ENCODE results near the gene TICAM1. TPM values are rescaled to one million over a fixed set of nuclear protein-coding genes. Genes with fewer than 3 reads are reported as not detected.

Gene TICAM1
- total and polyA plus RNA-seq, 2 of the 8 experiments (the other 6 are each of a cell fraction or from before 2014, with no cell fraction given) = 0.41 to 0.65 TPM

DNA sequence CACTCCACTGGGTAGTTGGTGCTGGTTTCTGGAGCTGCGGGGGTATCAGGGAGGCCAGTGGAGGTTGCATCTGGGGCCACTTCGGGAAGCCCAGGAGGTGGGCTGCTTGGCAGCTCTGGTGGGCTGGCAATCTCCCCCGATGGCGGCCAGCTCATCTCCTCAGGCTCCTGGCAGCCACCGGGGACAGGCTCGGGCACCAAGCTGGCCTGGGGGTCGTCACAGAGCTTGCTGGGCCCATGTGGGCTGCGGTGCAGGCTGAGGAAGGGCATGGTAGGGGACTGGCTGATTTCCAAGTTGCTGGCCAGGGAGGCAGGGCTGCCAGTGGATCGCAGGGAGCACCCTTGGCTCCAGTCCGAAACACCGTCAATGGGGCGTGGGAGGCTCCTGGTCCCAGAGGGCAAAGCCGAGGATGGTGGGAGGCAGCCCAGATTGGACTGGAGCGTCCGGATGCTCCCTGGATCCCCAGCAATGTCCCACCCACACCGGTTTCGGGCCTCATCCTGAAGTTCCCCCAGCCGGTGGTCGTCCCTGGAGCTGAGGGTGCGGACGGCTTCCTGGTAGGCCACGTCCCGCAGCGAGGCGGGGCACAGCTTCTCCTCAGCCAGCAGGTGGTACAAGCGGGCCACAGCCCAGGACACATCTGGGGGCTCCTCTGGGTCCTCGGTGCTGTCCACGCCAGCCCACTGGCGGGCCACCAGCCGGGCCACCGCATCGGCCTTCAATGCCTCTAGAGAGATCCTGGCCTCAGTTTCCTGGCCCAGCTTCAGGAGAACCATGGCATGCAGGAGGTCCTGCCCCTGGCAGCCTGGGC is 13.8 kb downstream of the TICAM1 start:
- H3K36me3 ChIP-seq (ENCODE audit: control insufficient read depth in 2 of 4, insufficient read depth in 4 of 4, low read length in 3 of 4) = no peaks in the 10 kb centered on the region
- H3K79me1 ChIP-seq (ENCODE audit: low read depth, low read length) = no peaks in the 10 kb centered on the region
- H4K91ac ChIP-seq (replicated peaks; ENCODE audit: insufficient read length, low read length) = no peak overlapping the region
- H3K23me2 ChIP-seq (ENCODE audit: low read depth, low read length) = no peaks in the 10 kb centered on the region
- H4K20me1 ChIP-seq (replicated peaks in 1 of 2; ENCODE audit: control insufficient read depth in 1 of 2, insufficient read depth in 2 of 2, low read length in 2 of 2) = no peaks in the 10 kb centered on the region
- no peak overlapping the region for H2BK15ac ChIP-seq (ENCODE audit: low read length)
- no peak overlapping the region for H2BK5ac ChIP-seq (ENCODE audit: low read depth, low read length)
- no peak for DNase-seq (ENCODE audit: low read depth in 1 of 2, low spot score in 2 of 2)
- no peak overlapping the region for H3K27ac ChIP-seq (ENCODE audit: low read depth, low read length)
- CTCF ChIA-PET (ENCODE audit: partially characterized antibody) = interaction anchor here (0.5 to 10.0 kb wide), 16 partner anchors 8 to 213 kb away, joined by 3 to 71 read pairs (median 4); no protein-coding TSS in a partner anchor
- no peak overlapping the region for H3K9ac ChIP-seq (replicated peaks in 1 of 4; ENCODE audit: extremely low read depth in 1 of 4, low read depth in 3 of 4, low read length in 3 of 4)
- H3K4me1 ChIP-seq (replicated peaks in 1 of 4; ENCODE audit: control insufficient read depth in 3 of 4, insufficient read depth in 4 of 4, low read length in 3 of 4) = no peaks in the 10 kb centered on the region; a peak in 1 of 7 replicates
- no peak overlapping the region for H2BK120ac ChIP-seq (replicated peaks; ENCODE audit: low read depth, low read length)
- H2BK12ac ChIP-seq (ENCODE audit: low read depth, low read length) = no peak overlapping the region
- no peak overlapping the region for H3K4ac ChIP-seq (replicated peaks; ENCODE audit: insufficient read length, low read depth, low read length)
- no peak overlapping the region for H3K4me3 ChIP-seq (ENCODE audit: extremely low read depth in 1 of 4, insufficient read depth in 2 of 4, low read depth in 3 of 4, low read length in 4 of 4)
- H3K4me2 ChIP-seq (ENCODE audit: insufficient read depth in 1 of 2, low read depth in 2 of 2, low read length in 2 of 2) = no peak overlapping the region
- no peak overlapping the region for H3K23ac ChIP-seq (ENCODE audit: insufficient read length)
- H4K5ac ChIP-seq (ENCODE audit: insufficient read length, low read depth, low read length) = no peak overlapping the region
- H2AFZ ChIP-seq (ENCODE audit: low read length) = no peak overlapping the region
- no peak overlapping the region for H3K56ac ChIP-seq (replicated peaks; ENCODE audit: insufficient read length, low read depth, low read length)
- no peak for TF ChIP-seq CBX8 (IDR thresholded peaks at IDR 0.05; ENCODE audit: borderline replicate concordance, low read depth, low read length)
- TF ChIP-seq BCL11A (IDR thresholded peaks at IDR 0.05; ENCODE audit: low read depth in 2 of 2, low read length in 2 of 2) = no peak
- no peak for TF ChIP-seq GABPA (IDR thresholded peaks at IDR 0.05; ENCODE audit: borderline replicate concordance, insufficient read depth, low read length)
- no peak for TF ChIP-seq SIX5 (IDR thresholded peaks at IDR 0.05; ENCODE audit: low read depth, low read length)
- no peak for TF ChIP-seq SP1 (IDR thresholded peaks at IDR 0.05; ENCODE audit: low read depth, low read length)
- TF ChIP-seq SAP30 (IDR thresholded peaks at IDR 0.05; ENCODE audit: insufficient read depth, insufficient replicate concordance, low read length) = no peak
- H3K14ac ChIP-seq (ENCODE audit: insufficient read length) = no peak overlapping the region
- no peak overlapping the region for H3K18ac ChIP-seq (ENCODE audit: extremely low read depth, low read length)
- H3K9me3 ChIP-seq (ENCODE audit: insufficient read depth in 2 of 2, low read depth in 1 of 2, low read length in 1 of 2) = peaks cover 2 to 4% of the 10 kb centered on the region in 2 experiments; a peak in 2 of 4 replicates
- no peaks in the 10 kb centered on the region for H3K79me2 ChIP-seq (ENCODE audit: control insufficient read depth in 1 of 2, insufficient read depth in 2 of 2, low read length in 2 of 2)
- no peak overlapping the region for H2BK20ac ChIP-seq (ENCODE audit: low read length)
- FAIRE-seq = no peak
- H4K8ac ChIP-seq (ENCODE audit: extremely low read depth, insufficient read depth, low read length) = no peak overlapping the region
- POLR2A ChIA-PET (ENCODE audit: partially characterized antibody) = no interaction called here
- H2AK5ac ChIP-seq (ENCODE audit: low read depth, low read length) = no peak overlapping the region
- peaks cover 0 to 14% (median 12%) of the 10 kb centered on the region in 4 experiments; a peak in 6 of 7 replicates for H3K27me3 ChIP-seq (replicated peaks in 1 of 4; ENCODE audit: control insufficient read depth in 3 of 4, extremely low read depth in 1 of 4, insufficient read depth in 3 of 4, low read length in 3 of 4)
- WGBS, 2 experiments (ENCODE audit: extremely low coverage in 1 of 2, insufficient coverage in 1 of 2, insufficient read length in 1 of 2, insufficient replicate concordance in 2 of 2, low coverage in 1 of 2, low lambda C conversion rate in 2 of 2, missing lambda C conversion rate in 1 of 2) = 97% methylated on average over 24 of the region's 32 CpGs; no CpG with 5 or more reads in 1 of the 2 experiments

Data from H1 (cell line).